ENCODE results near the gene PTP4A1.

PTP4A1 gene

GRCh38 chr6:63609231-63609630 is 37.0 kb downstream of the PTP4A1 start:
- Histone ChIP-seq H3K4me1 (no peaks in the 10 kb centered on the region), H3K27me3 (no peaks in the 10 kb centered on the region), H3K4me3 (ENCODE audit: low read depth, low read length) (no peak overlapping the region), H3K9me3 (no peaks in the 10 kb centered on the region), H3K36me3 (no peaks in the 10 kb centered on the region)
- no peak for DNase-seq
- no peak for TF ChIP-seq CTCF (IDR thresholded peaks at IDR 0.05; ENCODE audit: low read depth, low read length)

GRCh38 chr6:63610944-63611343 is 38.7 kb downstream of the PTP4A1 start:
- Histone ChIP-seq H3K36me3 (no peaks in the 10 kb centered on the region), H3K4me3 (ENCODE audit: low read depth, low read length) (no peak overlapping the region), H3K9me3 (no peaks in the 10 kb centered on the region), H3K27me3 (no peaks in the 10 kb centered on the region), H3K4me1 (no peaks in the 10 kb centered on the region)
- DNase-seq = no peak
- TF ChIP-seq CTCF (IDR thresholded peaks at IDR 0.05; ENCODE audit: low read depth, low read length) = no peak

GRCh38 chr6:63611560-63611959 is 39.3 kb downstream of the PTP4A1 start:
- Histone ChIP-seq H3K27me3 (no peaks in the 10 kb centered on the region), H3K4me1 (no peaks in the 10 kb centered on the region), H3K36me3 (no peaks in the 10 kb centered on the region), H3K4me3 (ENCODE audit: low read depth, low read length) (no peak overlapping the region), H3K9me3 (no peaks in the 10 kb centered on the region)
- no peak for DNase-seq
- TF ChIP-seq CTCF (IDR thresholded peaks at IDR 0.05; ENCODE audit: low read depth, low read length) = no peak

GRCh38 chr6:63615590-63615989 is 43.3 kb downstream of the PTP4A1 start:
- H3K9me3 ChIP-seq = no peaks in the 10 kb centered on the region
- no peaks in the 10 kb centered on the region for H3K27me3 ChIP-seq
- DNase-seq = no peak
- TF ChIP-seq CTCF (IDR thresholded peaks at IDR 0.05; ENCODE audit: low read depth, low read length) = no peak
- H3K4me1 ChIP-seq = no peaks in the 10 kb centered on the region
- no peaks in the 10 kb centered on the region for H3K36me3 ChIP-seq
- no peak overlapping the region for H3K4me3 ChIP-seq (ENCODE audit: low read depth, low read length)

Measured in BE2C (cell line).